Mesothelial cell of epicardium (in vitro differentiated cells): Measurements from ENCODE around the gene KIAA1671. TPM values are rescaled to one million over a fixed set of nuclear protein-coding genes. Genes with fewer than 3 reads are reported as not detected.

Experiments
- DNase-seq, 2 experiments: peaks; one replicate each; pipeline ENCODE4 v3.0.0; 2021; ENCODE audit warnings: low spot score in 2 of 2; ENCODE audit not compliant: unreplicated experiment in 2 of 2
- H3K27ac Mint-ChIP-seq: 2 replicates; pipeline ENCODE4 v1.8.0; 2021; ENCODE audit warnings: mixed read lengths
- H3K27me3 Mint-ChIP-seq: 2 replicates; pipeline ENCODE4 v1.8.0; 2021; ENCODE audit warnings: low read depth, mixed read lengths
- H3K36me3 Mint-ChIP-seq: 2 replicates; pipeline ENCODE4 v1.8.0; 2021; ENCODE audit warnings: mixed read lengths
- H3K4me1 Mint-ChIP-seq: 2 replicates; pipeline ENCODE4 v1.8.0; 2021; ENCODE audit warnings: mixed read lengths
- H3K4me3 Mint-ChIP-seq: 2 replicates; pipeline ENCODE4 v1.8.0; 2021; ENCODE audit warnings: mild to moderate bottlenecking, moderate library complexity, mixed read lengths
- H3K9me3 Mint-ChIP-seq: 2 replicates; pipeline ENCODE4 v1.8.0; 2021; ENCODE audit warnings: mixed read lengths
- total RNA-seq: library from RNA; stranded (reverse); gene quantifications from 3 replicates; pipeline ENCODE4 v1.2.1, GENCODE V29; 2021
- TF ChIP-seq, protein P1 (sequence below): fragments of 200-600 bp; sonication (generic); IDR thresholded peaks from one replicate; pipeline ENCODE4 v1.5.0; 2021; ENCODE audit warnings: antibody characterized with exemption; ENCODE audit not compliant: unreplicated experiment

KIAA1671 gene
- total RNA-seq, 1 donor from 2014 or later, result 21.8 TPM

DNA sequence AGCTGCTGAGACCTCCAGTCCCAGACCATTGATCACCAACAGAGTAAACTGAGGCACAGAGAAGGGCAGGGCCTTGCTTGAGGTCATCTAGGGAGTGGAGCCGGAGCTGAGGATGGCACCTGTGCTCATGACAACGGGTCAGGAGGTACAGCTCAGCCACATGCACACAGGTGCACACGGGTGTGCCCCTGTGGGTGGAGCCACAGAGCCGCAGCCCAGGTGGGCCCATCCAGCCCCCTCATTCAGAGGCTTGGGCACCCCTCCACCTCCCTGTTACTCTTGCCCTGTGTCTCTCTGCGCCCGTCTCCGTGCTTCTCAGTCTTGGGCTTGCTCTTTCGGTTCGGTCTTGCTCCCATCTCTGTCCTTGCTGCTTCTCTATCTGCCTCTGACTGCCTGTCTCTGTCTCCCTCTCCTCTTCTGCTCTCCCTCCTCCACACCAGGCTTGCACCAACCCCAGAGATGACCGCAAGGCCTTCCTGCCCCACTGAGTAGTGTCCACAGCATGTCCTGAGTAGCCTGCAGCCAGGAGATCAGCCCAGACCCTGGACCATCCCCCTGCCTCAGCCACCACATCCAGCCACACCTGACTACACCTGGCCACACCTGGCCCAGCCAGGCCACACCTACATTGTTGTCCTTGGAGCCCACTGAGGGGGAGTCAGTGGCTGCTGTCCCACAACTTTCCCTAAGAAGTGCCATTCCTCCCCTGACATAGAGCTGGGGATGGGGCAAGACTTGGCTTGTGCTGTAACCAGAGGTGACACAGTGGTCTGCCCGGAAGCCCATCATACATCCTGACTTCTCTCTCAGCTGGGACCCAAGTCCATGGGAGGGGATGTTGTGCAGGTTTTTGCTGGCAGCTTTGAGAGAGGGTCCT is 207.8 kb downstream of the KIAA1671 start:
- H3K27me3 Mint-ChIP-seq, result no peaks in the 10 kb centered on the region
- H3K9me3 Mint-ChIP-seq, result no peaks in the 10 kb centered on the region
- H3K4me3 Mint-ChIP-seq, result no peak overlapping the region
- H3K27ac Mint-ChIP-seq, result no peak overlapping the region
- DNase-seq, result no peak
- TF ChIP-seq, protein P1, sequence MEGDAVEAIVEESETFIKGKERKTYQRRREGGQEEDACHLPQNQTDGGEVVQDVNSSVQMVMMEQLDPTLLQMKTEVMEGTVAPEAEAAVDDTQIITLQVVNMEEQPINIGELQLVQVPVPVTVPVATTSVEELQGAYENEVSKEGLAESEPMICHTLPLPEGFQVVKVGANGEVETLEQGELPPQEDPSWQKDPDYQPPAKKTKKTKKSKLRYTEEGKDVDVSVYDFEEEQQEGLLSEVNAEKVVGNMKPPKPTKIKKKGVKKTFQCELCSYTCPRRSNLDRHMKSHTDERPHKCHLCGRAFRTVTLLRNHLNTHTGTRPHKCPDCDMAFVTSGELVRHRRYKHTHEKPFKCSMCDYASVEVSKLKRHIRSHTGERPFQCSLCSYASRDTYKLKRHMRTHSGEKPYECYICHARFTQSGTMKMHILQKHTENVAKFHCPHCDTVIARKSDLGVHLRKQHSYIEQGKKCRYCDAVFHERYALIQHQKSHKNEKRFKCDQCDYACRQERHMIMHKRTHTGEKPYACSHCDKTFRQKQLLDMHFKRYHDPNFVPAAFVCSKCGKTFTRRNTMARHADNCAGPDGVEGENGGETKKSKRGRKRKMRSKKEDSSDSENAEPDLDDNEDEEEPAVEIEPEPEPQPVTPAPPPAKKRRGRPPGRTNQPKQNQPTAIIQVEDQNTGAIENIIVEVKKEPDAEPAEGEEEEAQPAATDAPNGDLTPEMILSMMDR, result no peak
- H3K4me1 Mint-ChIP-seq, result peaks cover 4% of the 10 kb centered on the region
- H3K36me3 Mint-ChIP-seq, result no peaks in the 10 kb centered on the region

DNA sequence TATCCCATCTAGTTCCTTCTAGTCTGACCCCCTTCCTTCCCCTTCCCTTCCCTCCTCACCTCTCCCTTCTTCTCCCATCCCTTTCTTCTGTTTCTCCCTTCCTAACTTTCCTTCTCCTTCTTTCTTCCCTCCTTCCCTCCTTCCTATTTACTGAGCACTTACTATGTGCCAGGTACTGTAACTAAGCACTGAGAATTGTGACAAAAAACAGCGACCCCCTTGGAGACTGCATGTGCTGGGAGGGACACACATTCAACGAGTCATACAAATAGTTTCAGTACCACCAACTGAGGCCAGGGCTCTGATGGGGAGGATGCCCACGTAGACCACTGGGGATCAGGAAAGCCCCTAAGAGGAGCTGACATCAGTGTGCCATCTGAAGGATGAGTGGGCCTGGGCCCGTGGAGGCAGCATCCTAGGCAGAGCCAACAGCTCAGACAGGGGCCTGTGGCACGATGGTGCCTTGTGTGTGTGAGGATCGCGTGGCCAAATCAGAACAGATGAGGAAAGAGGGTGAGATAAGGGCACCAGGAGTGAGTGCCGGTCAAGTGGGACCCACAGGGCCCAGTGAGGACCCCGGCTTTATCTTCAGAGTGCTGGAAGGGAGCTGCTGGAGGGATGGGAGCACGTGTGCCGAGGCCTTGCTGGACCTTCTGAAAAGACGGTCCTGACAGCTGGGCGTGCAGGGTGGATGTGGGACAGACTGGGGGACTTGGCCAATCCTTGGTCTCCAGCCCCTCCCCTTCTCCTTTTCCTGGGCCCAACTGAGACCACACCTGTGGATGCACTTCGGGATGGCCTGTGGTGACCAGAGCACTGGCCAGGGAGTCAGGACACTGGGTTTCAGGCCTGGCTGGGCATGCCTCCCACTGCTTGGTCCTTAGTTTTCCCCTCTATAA is 208.8 kb downstream of the KIAA1671 start:
- no peak for DNase-seq
- Mint-ChIP-seq H3K9me3 (no peaks in the 10 kb centered on the region), H3K4me1 (peaks cover 4% of the 10 kb centered on the region), H3K4me3 (no peak overlapping the region), H3K27ac (no peak overlapping the region), H3K27me3 (no peaks in the 10 kb centered on the region), H3K36me3 (no peaks in the 10 kb centered on the region)
- TF ChIP-seq, protein P1, result no peak

DNA sequence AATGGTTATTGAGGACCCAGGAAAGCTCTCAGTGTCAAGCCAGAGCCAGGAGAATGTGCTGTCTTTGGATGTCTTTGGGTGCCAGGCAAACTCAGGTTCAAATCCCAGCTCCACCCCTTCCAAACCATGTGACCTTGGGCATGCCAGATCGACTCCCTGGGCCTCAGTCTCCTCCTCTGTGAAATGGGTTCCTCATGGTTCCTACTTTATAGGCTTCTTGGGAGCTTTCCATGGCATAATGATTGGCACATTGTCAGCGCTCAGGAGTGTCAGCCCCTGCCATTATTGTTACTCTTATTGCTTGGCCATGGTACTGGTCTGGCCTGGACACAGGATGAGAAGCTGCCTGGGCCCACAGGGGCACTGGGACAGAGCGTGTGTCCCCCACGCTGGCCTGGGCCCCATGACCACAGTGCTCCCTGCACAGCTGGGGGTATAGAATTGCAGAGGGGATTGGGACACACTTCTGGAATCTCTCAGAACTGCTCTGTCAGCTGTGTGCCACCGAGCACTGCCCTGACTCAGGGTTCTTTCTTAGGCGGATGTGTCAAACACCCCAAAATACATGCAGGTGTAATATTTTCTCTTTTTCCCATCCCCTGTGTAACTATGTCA is 209.5 kb downstream of the KIAA1671 start:
- Mint-ChIP-seq H3K4me1 (peaks cover 4% of the 10 kb centered on the region), H3K36me3 (no peaks in the 10 kb centered on the region), H3K27ac (no peak overlapping the region), H3K9me3 (no peaks in the 10 kb centered on the region), H3K4me3 (no peak overlapping the region), H3K27me3 (no peaks in the 10 kb centered on the region)
- TF ChIP-seq, protein P1, result no peak
- DNase-seq, result no peak

DNA sequence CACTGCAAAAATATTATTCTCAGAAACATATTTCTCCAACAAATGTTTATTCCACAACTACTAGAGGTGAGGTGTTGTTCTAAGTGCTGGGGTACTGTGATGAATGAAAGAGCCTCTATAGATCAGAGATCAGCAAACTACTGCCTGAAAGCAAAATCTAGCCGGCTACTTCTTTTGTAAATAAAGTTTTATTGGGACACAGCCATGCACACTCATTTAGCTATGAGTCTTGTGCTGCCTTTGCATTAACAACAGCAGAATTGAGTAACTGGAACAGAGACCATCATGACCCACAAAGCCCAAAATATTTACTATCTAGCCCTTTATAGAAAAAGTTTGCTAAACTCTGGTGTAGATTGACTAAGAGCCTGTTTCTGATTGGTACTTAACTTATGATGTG is 210.0 kb downstream of the KIAA1671 start:
- TF ChIP-seq, protein P1, result no peak
- no peak overlapping the region for H3K27ac Mint-ChIP-seq
- no peaks in the 10 kb centered on the region for H3K36me3 Mint-ChIP-seq
- peaks cover 4% of the 10 kb centered on the region for H3K4me1 Mint-ChIP-seq
- H3K27me3 Mint-ChIP-seq, result no peaks in the 10 kb centered on the region
- H3K9me3 Mint-ChIP-seq, result no peaks in the 10 kb centered on the region
- no peak for DNase-seq
- H3K4me3 Mint-ChIP-seq, result no peak overlapping the region

DNA sequence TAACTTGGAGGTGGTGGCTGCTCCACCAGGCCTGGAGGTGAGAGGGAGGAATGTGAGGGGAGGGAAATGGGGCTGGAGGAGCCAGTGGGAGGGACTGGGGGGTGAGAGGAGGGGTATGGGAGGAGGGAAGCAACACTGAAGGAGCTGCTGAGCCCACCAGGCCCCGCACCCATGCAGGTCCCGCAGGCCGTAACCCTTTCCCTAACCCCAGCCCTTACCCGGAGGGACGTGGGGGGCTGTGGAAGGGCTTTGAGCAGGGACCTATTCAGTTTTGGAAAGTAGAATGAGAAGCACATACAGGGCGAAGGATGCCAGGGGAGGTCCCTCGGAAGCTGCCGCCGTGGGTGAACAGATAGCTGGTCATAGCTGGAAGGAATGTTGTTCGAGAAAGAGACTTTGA is 213.3 kb downstream of the KIAA1671 start:
- Mint-ChIP-seq H3K27me3 (no peaks in the 10 kb centered on the region), H3K4me1 (peaks cover 4% of the 10 kb centered on the region), H3K27ac (no peak overlapping the region), H3K4me3 (no peak overlapping the region), H3K36me3 (no peaks in the 10 kb centered on the region), H3K9me3 (no peaks in the 10 kb centered on the region)
- no peak for DNase-seq
- TF ChIP-seq, protein P1, result no peak
